ENCODE data around the gene DNAH12. TPM values are rescaled to one million over a fixed set of nuclear protein-coding genes. Genes with fewer than 3 reads are reported as not detected.

The DNAH12 gene
- total and polyA plus RNA-seq, 10 of the 15 experiments (the other 5 are each of a cell fraction or from before 2014, with no cell fraction given): under 0.01 to 0.35 (median 0.08) TPM

DNA sequence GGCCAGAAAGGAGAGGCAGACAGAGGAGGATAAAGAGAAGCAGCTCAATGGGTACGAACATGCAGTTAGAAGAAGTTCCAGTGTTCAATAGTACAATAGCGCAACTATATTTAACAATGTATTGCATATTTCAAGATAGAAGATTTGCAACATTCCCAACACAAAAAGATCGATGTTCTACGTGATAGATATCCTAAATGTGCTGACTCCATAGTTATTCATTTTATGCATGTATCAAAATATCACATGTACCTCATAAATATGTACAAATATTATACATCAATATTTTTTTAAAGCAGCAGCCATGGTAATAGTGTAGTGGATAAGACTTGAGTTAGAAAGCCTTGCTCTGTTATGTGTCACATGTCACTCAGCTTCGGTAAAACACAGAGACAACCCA, 141.5 kb downstream of the DNAH12 start:
- FAIRE-seq (no peak), ATAC-seq (no peak), DNase-seq (ENCODE audit: low read depth, low spot score) (no peak)
- CTCF ChIA-PET: no interaction called here
- Histone ChIP-seq H3K9me3 (replicated peaks; ENCODE audit: control insufficient read depth, insufficient read depth, low read length) (no peaks in the 10 kb centered on the region; the same call in 2 of the 3 replicates), H3K4me3 (no peak overlapping the region), H4K20me1 (ENCODE audit: control insufficient read depth, insufficient read depth) (no peaks in the 10 kb centered on the region), H3K27ac (ENCODE audit: control insufficient read depth, insufficient read depth) (no peak overlapping the region), H3K4me1 (ENCODE audit: control insufficient read depth, insufficient read depth, low read length) (no peaks in the 10 kb centered on the region), H3K9ac (ENCODE audit: control insufficient read depth, insufficient read depth, low read length) (no peak overlapping the region), H3K79me2 (ENCODE audit: control insufficient read depth, insufficient read depth, low read length) (no peaks in the 10 kb centered on the region), H3K36me3 (ENCODE audit: control insufficient read depth in 2 of 2, insufficient read depth in 2 of 2, low read length in 1 of 2) (no peaks in the 10 kb centered on the region), H2AFZ (ENCODE audit: control insufficient read depth, low read depth, low read length) (no peak overlapping the region), H3K27me3 (replicated peaks in 1 of 2; ENCODE audit: control insufficient read depth in 2 of 2, insufficient read depth in 2 of 2, low read length in 1 of 2) (no peaks in the 10 kb centered on the region; a peak in 1 of 4 replicates), H3K4me2 (ENCODE audit: control insufficient read depth, insufficient read depth) (no peak overlapping the region)
- no TSS peak for BruUV-seq (replicated peaks)
- RAD21 ChIA-PET (ENCODE audit: unreplicated experiment): no interaction called here
- intact Hi-C loops (cut with micrococcal nuclease; ENCODE audit: unreplicated experiment): no loop called here
- in situ Hi-C loops (cut with MboI): no loop called here
- SMC1A ChIA-PET (ENCODE audit: uncharacterized antibody, unreplicated experiment): interaction anchor here (1.1 kb wide), 1 partner anchor 245 kb away, joined by 4 read pairs; no protein-coding TSS in a partner anchor
- POLR2A ChIA-PET: no interaction called here
- WGBS (ENCODE audit: insufficient coverage, insufficient replicate concordance, low lambda C conversion rate, missing lambda C conversion rate): 58% methylated on average over 5 of the region's 5 CpGs
- no peak for TF ChIP-seq BCLAF1 (IDR thresholded peaks at IDR 0.05)
- no peak for TF ChIP-seq ELK1 (IDR thresholded peaks at IDR 0.05; ENCODE audit: low read depth, low read length)
- no peak for TF ChIP-seq RAD21 (IDR thresholded peaks at IDR 0.05; ENCODE audit: insufficient read depth, low read depth, low read length)
- no peak for TF ChIP-seq NR2F1 (conservative IDR thresholded peaks at IDR 0.05)
- TF ChIP-seq NRF1 (conservative IDR thresholded peaks at IDR 0.05; ENCODE audit: low read depth, low read length): no peak
- no peak for TF ChIP-seq SIN3A (IDR thresholded peaks at IDR 0.05; ENCODE audit: low read depth, low read length)
- TF ChIP-seq NFYA (IDR thresholded peaks at IDR 0.05; ENCODE audit: borderline replicate concordance, low read depth, low read length): no peak
- no peak for TF ChIP-seq POLR2A (IDR thresholded peaks at IDR 0.05; ENCODE audit: low read depth, low read length)
- TF ChIP-seq ZBTB33 (IDR thresholded peaks at IDR 0.05): no peak
- no peak for TF ChIP-seq CUX1 (IDR thresholded peaks at IDR 0.05; ENCODE audit: insufficient replicate concordance, low read depth, low read length)
